ENCODE data around the gene TEAD4.

The TEAD4 gene

DNA sequence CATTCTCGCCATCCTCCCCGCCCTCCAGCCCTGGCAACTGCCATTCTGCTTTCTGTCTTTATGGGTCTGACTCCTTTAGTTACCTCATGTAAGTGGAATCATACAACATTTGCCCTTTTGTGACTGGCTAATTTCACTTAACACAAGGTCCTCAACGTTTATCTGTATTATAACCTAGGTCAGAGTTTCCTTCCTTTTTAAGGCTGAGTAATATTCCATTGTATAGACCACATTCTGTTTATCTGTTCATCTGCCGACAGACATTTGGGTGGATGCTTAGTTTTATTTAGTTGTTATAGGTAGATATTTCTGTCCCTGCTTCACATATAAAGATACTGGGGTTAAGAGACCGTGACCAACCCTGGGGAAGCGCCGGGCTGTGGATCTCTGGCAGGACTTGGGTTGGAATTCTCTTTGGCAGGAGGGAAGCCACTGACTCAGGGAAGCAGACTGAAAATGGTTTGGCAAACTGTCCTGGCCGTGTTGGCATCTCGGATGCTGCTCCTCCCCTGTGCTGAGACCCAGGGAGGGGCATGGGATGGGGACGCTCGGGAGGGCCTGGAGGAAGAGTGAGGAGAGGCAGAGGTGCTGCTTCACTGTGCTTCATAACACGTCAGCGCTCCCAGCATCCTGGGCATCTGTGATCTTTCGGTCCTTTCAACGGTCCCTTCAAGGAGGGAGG is 38.9 kb downstream of the TEAD4 start:
- FAIRE-seq: no peak
- DNase-seq (ENCODE audit: extremely low spot score, insufficient read length, low read depth): no peak

DNA sequence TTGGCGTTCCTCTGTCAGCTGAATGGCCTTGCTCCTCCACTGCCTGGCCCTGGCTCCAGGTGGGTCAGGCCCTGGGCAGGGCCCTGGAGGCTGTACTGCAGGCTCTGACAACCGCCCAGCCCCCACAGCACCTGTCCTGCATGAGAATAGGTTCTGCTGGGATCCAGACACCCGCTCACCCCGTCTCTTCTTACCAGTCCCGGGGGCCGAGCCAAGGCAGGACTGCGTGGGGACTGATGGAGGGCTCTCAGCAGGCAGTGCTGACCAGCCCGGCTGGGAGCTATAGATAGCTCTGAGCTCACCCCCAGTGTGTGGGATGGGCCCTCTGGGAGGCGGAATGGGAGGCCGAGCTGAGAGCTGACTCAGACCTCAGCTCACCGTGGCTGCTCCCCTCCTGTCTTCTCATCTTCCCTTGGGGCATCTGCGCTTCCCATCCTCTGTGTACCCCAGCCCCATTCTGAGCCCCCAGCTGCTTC is 39.6 kb downstream of the TEAD4 start:
- DNase-seq (ENCODE audit: extremely low spot score, insufficient read length, low read depth): no peak
- FAIRE-seq: no peak

GRCh38 chr12:2999265-2999841 is 40.2 kb downstream of the TEAD4 start:
- DNase-seq (ENCODE audit: extremely low spot score, insufficient read length, low read depth) (no peak), FAIRE-seq (no peak)

DNA sequence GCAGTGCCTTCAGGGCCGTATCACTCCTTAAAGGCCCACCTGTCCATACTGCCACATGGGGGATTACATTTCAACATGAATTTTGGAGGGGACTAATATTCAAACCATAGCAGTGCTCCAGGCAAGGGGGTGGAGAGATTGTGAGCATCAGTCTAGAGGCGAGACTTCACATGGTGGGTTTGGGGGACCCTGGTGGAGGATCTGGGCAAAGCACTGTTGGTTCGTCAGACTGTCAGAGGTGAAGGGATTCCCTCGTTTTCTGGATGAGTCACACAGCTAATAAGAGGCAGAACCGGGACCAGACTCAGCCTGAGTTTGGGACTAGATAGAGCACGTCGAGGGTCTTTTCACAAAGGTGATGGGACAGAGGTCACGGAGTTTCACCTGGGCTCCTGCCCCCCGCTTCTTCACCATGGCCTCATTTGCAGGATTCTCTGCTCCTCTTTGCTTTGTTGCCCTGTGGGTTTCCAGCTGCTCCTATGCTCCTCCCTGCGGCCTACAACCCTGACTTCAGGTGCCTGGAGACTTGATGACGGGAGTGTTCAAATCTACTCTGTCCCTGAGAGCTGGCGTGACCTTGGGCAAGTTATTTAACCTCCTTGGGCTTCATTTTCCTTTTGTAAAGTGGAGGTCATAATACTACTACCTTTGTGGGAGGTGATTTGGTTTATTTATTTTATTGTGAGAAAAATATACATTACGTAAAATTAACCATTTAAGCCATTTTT is 41.5 kb downstream of the TEAD4 start:
- FAIRE-seq: no peak
- DNase-seq (ENCODE audit: extremely low spot score, insufficient read length, low read depth): no peak

DNA sequence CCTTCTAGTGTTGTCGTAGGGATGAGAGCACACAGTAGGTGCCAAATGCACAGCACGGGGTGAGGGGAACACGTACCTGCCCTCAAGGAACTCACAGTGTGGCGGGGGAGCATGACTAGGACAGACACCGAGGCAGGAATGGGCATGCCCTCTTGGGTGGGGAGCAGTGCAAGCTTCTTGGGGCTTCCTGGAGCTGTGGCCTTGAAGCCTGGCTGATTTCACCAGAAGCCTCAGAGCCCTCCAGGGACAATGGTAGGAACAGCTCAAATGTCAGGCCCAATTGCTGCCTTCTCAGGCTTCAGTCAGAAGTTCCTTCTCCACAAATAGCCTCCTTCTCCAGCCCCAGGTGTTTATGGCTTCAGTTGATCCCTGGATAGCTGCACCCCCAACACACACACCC is 43.4 kb downstream of the TEAD4 start:
- FAIRE-seq (no peak), DNase-seq (ENCODE audit: extremely low spot score, insufficient read length, low read depth) (no peak)

- FAIRE-seq (no peak), DNase-seq (ENCODE audit: extremely low spot score, insufficient read length, low read depth) (no peak)
These were observed 44.3 kb downstream of the TEAD4 start for GRCh38 chr12:3003357-3003992.

- DNase-seq (ENCODE audit: extremely low spot score, insufficient read length, low read depth) (no peak), FAIRE-seq (no peak)
These were observed 45.7 kb downstream of the TEAD4 start for GRCh38 chr12:3004655-3005565.

DNA sequence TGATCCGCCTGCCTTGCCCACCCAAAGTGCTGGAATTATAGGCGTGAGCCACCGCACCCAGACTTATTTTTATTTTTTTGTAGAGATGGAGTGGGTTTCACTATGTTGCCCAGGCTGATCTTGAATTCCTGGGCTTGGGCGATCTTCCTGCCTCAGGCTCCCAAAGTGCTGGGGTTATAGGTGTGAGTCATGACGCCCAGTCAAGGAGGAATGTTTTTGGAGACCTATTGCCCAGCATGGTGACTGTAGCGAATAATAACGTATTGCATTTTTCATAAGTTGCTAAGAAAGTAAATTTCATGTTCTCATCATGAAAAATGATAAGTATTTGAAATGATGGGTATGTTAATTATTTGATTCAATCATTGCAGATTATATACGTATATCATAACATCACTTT is 46.5 kb downstream of the TEAD4 start:
- no peak for FAIRE-seq
- no peak for DNase-seq (ENCODE audit: extremely low spot score, insufficient read length, low read depth)

GRCh38 chr12:3009780-3010179 is 50.6 kb downstream of the TEAD4 start:
- no peak for FAIRE-seq

GRCh38 chr12:3010214-3010930 is 51.2 kb downstream of the TEAD4 start:
- no peak for DNase-seq (ENCODE audit: extremely low spot score, insufficient read length, low read depth)

More at GRCh38 chr12:3009780-3010179, 50.6 kb downstream of the TEAD4 start:
- no peak for DNase-seq (ENCODE audit: extremely low spot score, insufficient read length, low read depth)

DNA sequence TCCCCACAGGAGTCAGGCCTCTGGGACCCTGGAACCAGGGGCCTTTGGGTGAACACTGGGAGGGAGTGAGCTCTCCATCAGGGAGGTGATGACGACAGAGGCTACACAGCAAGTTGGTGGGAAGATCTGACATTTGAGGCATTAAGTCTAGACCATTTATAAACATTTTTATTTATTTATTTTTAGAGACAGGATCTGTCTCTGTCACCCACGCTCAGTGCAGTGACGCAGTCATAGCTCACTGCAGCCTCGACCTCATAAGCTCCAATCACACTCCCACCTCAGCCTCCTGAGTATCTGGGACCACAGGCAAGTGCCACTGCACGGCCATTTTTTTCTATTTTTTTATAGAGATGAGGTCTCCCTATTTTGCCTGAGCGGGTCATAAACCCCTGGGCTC is 53.6 kb downstream of the TEAD4 start:
- FAIRE-seq: no peak
- DNase-seq (ENCODE audit: extremely low spot score, insufficient read length, low read depth): no peak

More at GRCh38 chr12:3010214-3010930, 51.2 kb downstream of the TEAD4 start:
- FAIRE-seq: no peak

DNA sequence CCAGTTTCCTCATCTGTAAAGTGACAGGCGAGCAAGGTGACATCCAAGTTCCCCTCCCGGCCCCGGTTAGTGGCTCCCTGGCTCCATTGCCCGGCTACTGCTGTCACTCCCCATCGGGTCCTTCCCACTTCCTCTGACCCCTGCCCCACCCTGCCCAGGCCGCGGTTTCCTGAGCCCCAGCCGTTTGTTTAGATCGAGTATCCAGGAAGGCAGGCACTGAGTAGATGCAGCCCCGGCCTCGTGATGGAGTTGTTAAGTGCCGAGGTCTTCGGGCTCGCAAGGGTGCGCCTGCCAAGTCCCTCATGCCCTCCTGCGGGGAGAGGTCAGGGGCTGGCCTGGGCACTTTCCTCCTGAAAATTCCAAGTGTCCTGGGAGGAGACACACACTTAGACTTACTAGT is 55.4 kb downstream of the TEAD4 start:
- FAIRE-seq (no peak), DNase-seq (ENCODE audit: extremely low spot score, insufficient read length, low read depth) (no peak)

DNA sequence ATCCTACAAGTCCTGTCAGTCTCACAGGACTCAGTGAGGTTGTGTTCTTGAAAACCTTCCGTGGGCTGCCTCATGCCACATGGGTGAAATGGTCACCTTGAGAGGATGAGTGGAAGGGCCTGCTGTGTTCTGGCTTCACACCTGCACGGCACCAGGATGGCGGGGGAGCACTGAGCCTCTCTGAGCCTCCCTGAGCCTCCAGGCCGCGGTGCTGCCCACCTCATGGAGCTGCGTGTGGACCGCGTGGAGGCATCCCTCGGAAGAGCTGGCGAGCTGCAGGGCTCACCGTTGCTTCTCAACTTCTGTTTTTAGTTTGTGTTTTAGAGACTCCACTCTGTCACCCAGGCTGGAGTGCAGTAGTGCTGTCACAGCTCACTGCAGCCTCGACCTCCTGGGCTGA is 56.2 kb downstream of the TEAD4 start:
- FAIRE-seq: no peak
- no peak for DNase-seq (ENCODE audit: extremely low spot score, insufficient read length, low read depth)

DNA sequence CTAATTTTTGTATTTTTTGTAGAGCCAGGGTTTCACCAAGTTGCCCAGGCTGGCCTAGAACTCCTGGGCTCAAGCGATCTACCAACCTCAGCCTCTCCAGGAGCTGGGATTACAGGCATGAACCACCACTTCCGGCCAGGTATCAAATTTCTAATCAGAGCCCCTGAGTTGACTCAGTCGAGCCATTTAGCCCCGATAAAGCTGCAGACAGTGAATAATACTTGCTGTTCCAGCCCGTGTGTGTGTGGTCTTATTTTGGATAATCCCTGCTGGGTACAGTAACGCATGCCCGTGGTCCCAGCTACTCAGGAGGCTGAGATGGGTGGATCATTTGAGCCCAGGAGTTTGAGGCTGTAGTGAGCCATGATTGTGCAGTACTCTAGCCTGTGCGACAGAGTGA is 57.0 kb downstream of the TEAD4 start:
- FAIRE-seq (no peak), DNase-seq (ENCODE audit: extremely low spot score, insufficient read length, low read depth) (no peak)

DNA sequence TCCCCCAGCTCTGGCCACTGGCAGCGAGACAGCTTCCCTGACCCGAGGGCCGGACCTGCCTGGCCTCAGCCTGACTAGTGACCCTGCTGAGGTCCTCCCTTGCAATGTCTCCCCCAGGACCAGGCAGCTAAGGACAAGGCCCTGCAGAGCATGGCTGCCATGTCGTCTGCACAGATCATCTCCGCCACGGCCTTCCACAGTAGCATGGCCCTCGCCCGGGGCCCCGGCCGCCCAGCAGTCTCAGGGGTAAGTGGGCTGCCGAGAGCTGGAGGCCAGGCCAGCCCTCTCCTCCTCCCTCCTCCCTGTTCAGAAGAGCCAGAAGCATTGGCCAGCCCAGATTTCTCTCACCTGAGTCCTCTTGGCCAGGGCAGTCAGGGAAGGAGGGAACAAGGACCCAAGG is 58.1 kb downstream of the TEAD4 start:
- DNase-seq (ENCODE audit: extremely low spot score, insufficient read length, low read depth) (no peak), FAIRE-seq (no peak)

DNA sequence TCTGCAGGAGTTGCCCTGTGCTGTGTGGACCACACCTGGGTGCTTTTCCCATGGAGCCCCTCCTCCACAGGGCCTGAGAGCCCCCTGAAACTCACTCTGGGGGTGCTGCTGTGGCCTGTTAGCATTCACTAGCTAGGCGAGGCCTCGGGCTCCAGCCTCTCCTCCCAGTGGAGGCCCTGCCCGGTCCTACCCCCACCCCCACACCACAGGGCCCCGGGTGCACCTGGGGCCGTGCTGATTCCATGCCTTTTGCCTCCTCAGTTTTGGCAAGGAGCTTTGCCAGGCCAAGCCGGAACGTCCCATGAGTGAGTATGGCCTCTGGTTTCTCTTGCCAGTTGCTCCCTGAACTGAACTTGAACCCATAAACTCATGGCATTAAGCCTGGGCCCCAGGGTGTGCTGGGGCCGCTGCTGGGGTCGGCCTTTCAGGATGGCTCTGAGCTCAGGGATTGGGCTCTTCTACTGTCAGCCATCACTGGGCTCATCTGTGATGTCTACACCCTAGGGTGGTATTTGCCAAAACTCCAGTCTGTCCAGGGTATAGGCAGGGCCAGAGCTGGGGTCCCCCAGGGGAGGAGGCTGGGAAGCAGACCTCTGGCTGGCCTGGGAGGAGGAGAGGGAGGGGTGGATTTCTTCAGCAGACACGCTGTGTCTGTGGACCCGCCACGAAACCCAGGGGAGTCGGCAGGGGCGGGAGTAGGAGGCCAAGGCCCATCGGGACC is 59.2 kb downstream of the TEAD4 start:
- DNase-seq (ENCODE audit: extremely low spot score, insufficient read length, low read depth): no peak
- FAIRE-seq: no peak

DNA sequence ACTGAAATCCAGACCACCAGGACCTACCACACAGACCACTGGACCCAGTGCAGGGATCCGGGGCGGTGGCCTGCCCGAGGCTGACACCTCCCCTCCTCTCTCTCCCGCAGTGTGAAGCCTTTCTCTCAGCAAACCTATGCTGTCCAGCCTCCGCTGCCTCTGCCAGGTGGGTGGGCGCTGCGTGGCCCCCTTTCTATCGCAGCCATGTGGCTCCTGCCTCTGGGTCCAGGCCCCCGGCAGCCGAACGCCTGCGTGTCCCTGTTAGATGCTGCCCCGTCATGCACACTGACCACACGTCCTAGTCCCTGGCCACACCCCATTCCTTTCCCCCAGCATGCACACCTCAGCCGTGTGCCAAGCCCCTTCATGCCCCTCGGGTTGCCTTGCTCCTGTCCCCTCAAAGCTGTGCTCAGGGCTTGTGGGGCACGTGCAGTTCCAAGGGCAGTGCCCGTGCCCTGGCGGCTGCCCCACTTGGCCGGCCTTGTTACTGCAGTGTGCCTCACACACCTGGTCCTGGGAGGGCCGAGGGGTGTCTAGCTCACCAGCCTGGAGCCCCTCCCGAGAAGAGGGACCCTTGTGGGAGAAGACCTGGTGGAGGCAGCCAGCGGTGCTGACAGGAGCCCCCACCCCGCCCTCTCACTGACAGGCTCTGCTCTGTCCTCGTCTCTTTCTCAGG is 59.9 kb downstream of the TEAD4 start:
- no peak for FAIRE-seq
- no peak for DNase-seq (ENCODE audit: extremely low spot score, insufficient read length, low read depth)

GRCh38 chr12:3020399-3020798 is 61.2 kb downstream of the TEAD4 start:
- FAIRE-seq (no peak), DNase-seq (ENCODE audit: extremely low spot score, insufficient read length, low read depth) (no peak)
